HG03159 (cell line): ENCODE measurements around the gene RABGAP1L.
"Not testable (repeated sequence)": the region's sequence is repeated elsewhere in the genome, so short reads cannot be mapped to it uniquely, and the experiment has no call there.

Experiments
- ATAC-seq: cut with Tn5 transposase; IDR thresholded peaks from one replicate; pipeline ENCODE4 v1.9.1; 2021; ENCODE audit warnings: mild to moderate bottlenecking, moderate library complexity; ENCODE audit not compliant: unreplicated experiment

The RABGAP1L gene

DNA sequence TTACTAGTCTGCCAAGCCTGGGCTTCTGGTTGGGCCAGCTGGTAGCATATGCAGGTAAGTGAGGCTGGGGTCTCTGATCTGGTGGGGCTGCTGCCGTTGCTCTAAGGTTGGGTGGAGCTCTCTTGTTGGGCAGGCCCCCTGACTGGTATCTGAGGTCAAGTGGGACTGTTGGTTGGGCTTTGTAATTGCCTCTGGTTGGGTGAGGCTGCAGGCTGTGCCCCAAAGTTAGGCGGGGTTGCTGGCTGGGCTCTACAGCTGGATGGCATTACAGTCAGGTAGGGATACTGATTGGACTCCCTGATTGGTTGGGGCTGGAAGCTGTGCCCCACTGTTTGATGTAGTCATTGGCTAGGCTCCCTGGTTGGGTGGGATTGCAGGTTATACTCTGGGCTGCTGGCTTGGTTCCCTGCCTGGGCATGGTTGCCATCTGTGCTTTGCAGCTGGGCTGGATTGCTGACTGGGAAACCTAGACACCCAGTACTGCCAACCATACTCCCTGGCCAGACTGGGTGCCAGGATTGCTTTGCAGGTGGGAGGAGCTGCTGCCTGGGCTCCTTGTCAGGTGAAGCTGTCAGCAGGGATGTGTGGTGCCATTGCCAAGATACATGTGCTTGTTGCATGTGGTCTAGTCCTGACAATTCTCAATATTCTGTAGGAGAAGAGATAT, 130.5 kb downstream of the RABGAP1L start:
- ATAC-seq = no peak

DNA sequence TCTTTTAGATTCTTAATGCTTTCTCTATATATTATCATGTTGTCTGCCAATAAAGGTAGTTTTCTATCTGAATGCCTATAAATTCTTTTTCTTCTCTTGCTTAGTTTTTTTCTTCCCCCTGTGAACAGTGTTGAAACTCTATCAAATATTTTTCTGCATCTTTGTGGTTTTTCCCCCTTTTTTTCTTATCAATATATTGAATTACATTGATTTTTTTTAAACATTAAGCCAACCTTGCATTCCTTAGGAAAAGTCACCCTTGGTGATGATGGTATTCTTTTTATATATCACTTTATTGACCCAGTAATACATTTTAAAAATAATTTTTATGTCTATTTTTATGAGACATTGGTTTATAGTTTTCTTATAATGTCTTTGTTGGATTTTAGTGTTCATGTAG, 131.7 kb downstream of the RABGAP1L start:
- no peak for ATAC-seq

DNA sequence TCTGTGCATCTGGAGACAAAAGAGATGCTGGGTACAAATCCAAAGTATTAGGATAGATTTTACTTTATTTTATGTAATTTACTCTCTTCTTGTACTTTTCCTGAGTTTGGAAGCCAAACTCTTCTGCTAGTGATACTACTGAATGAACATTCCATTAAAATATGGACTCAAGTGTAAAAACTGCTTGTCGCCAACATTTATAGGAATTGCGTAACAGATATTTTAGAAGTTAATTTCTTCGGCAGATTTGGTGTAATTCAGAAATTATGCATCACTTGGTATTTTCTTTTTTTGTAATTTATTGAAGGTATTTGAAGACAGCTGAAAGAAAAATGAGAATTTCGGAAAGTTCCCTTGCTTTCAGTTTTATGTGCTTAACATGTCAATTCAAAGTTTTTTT, 137.0 kb downstream of the RABGAP1L start:
- ATAC-seq = no peak

DNA sequence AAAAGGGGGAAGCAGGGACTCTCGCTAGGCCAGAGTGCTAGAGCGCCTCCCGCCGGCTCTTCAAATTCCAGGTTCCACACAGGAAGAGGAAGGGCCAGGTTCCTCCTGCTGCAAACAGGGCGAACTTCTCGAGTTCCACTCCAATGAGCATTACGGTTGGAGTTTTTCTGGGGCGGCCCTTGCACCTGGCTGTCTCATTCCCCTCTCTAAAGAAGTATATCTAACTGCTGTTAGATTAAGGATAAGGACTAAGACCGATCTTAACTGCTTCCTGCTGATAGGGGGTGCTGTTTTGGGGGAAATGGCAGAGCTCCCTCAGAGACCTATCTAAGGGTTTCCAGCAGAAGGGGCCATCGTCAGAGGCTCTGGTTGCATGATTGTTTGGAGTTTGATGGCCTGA, 138.0 kb downstream of the RABGAP1L start:
- no peak for ATAC-seq

DNA sequence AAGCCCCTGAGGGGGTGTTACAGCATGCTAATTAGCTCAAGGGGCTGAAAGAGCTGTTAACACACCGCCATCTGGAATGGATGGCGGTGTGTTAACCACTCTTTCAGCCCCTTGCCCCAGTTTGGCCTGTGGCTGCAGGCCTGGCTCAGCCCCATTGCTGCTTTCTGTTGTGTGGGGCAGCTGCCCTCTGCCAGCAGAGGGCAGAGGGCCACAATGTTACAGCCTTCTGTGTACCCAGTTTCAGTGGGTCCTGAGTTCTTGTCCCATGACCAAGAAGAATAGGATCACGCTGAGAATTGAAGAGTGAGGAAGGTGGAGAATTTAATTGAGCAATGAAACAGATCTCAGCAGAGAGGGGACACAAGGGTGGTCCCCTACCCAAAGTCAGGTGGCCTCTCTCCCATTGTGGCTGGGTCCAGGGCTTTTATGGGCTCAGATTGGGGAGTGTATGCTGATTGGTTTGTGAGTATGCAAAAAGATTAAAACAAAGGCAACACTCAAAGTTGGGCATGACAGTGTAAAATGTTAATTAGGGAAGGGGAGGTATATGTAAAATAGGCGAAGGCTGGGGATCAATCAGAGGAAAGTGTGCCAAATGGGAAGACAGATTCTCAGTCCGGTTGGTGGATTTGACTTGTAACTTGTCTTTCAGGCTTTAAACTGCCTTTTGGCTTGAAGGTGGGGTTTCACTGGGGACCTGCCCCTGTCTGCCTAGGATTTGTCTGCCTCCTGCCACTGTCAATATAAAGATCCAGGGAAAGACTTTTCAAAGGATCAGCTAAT, 142.2 kb downstream of the RABGAP1L start:
- ATAC-seq = no peak

DNA sequence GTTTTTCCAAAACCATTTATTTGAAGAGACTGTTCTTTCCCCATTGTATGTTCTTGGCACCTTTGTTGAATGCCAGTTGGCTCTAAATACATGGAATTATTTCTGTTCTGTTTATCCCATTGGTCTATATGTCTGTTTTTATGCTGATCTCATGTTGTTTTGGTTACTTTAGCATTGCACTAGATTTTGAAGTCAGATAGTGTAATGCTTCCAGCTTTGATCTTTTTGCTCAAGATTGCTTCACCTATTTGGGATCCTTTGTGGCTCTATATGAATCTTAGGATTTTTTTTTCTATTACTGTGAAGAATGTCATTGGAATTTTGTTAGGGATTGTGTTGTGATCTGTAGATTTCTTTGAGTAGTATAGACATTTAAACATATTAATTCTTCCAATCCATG, 149.3 kb downstream of the RABGAP1L start:
- no peak for ATAC-seq

DNA sequence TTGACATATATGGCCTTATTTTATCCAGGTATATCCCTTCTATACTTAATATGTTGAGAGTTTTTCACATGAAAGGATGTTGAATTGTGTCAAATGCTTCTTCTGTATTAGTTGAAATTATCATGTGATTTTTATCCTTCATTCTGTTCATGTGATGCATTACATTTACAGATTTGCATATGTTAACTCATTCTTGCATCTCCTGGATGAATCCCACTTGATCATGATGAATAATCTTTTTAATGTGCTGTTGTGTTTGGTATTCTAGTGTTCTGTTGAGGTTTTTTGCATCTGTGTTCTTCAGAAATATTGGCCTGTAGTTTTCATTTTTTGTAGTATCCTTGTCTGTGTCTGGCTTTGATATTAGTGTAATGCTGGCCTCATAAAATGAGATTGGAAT, 150.2 kb downstream of the RABGAP1L start:
- no peak for ATAC-seq

DNA sequence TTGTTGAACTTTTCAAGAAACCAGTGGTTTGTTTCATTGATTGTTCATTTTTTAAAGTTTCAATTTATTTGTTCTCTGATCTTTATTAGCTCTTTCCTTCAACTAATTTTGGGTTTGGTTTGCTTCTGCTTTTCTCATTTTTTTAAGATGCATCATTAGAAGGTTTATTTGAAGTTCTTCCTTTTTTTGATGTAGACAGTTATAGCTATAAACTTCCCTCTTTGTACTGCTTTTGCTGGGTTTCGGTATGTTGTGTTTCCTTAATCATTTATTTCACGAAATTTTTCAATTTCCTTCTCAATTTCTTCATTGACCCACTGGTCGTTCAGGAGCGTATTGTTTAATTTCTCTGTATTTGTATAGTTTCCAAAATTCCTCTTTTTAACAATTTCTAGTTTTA, 155.1 kb downstream of the RABGAP1L start:
- ATAC-seq = no peak

DNA sequence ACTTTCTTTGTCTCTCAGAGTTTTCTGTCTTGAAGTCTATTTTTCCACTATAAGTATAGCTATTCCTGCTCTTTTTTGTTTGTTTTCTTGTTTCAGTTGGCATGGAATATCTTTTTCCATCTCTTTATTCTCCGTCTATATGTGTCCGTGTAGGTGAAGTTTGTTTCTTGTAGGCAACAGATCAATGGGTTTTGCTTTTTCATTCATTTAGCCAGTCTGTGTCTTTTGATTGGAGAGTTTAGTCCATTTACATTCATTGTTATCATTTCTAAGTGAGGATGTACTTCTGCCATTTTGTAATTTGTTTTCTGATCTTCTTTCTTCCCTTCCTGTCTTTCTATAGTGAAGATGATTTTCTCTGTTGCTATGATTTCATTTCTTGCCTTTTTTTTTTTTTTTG, 155.9 kb downstream of the RABGAP1L start:
- no peak for ATAC-seq

DNA sequence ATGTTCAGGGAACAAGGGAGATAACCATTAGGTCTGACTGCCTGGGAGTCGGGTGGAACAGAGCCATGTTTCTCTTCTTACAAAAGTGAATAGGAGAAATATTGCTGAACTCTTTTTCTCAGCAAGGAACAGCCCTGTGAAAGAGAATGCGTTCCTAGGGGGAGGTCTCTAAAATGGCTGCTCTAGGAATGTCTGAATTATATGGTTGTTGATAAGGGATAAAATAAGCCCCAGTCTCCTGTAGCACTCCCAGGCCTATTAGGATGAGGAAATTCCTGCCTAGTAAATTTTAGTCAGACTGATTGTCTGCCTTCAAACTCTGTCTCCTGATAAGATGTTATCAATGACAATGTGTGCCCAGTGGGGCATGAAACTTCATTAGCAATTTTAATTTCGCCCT, 161.6 kb downstream of the RABGAP1L start:
- ATAC-seq = not testable (repeated sequence)

DNA sequence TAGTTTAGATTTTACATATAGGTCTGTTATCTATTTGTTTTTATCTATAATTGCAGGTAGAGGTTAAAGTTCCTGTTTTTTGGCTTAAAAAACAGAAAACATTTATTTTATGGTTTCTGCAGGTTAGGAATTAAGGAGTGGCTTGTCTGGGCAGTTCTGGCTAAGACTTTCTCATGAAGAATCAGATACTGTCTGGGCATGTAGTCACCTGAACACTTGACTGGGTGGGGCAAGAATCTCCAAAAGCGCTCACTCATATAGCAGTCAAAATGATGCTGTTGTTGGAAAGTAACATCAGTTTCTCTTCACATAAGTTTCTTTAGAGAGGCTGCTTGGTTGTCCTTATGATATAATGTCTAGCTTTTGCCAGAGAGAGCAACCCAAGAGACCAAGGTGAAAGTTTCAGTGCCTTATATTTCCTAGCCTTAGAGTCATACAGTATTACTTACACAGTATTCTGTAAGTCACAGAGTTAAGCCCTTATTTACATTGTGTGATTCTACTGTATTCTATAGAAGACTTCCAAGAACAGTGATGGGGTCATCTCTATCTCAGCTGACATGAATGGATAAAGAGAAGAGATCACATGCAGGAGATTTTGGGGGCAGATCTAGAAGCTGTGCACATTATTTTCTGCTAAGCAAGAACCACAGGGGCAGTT, 163.0 kb downstream of the RABGAP1L start:
- ATAC-seq = no peak

DNA sequence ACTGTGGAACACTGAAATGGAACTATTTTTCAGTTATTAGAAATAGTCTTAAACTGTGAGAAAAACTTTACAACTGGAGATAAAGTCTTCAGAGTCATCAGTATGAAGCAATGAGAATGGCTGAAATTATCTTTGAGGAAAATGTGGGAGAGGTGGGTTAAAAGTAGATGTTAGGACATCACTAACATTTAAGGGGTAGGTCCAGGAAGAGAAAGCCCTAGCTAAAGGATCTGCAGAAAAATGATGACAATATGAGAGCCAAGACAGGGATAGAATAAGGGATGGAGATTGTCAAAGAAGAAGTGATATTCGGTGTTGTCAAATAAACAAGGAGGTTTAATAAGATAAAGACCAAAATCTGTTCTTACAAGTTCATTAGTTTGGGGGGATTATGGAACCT, 165.2 kb downstream of the RABGAP1L start:
- ATAC-seq = no peak

DNA sequence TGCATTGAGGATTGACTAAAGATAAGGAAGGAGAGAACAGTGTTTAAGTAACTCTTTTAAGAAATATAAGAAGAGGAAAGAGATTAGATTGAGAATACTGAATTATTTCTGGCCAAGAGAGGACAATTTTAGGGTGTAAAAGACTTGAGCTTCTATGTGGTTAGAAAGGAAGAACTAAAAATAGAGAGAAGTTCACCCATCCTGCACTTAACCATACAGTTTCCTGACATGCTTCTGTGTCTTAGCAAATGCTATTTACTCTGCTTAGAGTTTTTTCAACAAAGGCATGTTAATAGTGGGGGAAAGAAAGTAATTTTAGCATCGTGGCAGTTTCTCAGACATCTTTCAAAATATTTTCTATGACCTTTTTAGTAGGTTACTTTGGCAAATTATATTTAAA, 165.6 kb downstream of the RABGAP1L start:
- ATAC-seq = no peak

DNA sequence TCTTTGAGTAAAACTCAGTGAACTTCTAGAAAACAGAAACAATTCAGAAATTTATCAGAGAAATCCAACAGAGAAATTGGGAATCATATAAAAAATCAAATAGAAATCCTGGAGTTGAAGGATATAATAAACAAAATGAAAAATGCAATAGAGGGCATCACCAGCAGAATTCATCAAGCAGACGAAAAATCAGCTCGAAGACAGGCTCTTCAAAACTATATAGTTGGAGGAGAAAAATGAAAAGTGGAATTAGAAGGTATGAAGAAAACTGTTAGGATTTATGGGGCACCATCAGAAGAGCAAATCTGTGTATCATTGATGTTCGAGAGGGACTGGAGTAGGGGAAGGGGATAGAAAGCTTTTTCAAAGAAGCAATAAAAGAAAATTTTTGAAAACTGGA, 167.0 kb downstream of the RABGAP1L start:
- no peak for ATAC-seq

DNA sequence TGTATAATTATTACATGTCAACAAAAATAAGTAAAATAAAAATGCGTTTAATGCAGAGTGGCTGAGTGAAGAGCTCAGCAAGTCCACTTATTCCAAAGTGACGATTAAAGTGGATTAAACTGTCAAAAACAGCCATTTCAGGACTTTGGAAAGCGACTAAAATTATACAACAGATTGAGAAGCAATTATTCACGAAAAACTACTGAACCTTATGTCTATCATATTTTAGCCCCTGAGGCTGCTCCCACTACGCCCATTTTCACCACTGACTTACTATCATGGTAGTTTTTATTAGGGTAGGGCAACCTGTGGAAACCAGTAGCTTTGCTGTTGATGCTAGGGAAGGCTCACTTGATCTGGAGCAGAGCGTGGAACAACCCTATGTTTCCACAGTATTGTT, 174.1 kb downstream of the RABGAP1L start:
- ATAC-seq = no peak

DNA sequence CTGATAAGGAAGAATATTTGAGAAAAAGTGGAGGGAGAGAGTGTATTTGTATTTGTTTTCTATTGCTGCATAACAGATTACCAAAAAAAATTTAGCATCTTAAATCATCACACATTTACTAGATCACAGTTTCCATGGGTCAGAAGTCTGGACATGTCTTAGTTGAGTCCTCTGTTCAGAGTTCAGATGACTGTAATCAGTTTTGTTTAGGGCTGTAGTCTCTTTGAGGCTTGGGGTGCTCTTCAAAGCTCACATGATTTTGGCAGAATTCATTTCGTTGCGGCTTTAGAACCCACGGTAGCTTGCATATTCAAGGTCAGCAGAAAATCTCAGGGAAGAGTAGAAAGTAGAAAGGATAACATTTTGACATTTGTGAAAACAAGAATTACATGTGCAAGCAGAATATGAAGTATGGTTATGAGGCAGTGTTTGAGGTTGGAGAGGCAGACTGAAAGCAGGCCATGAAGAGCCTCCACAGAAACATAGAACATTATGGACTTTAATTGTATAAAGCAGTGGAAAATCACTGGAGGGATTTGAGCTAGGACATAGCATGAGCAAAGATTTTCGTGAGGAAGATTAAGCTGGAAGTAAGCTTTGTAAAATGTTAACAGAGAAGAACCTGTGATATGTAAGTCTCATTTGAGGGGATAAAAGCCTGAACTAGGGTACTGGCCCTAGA, 177.8 kb downstream of the RABGAP1L start:
- ATAC-seq = no peak

DNA sequence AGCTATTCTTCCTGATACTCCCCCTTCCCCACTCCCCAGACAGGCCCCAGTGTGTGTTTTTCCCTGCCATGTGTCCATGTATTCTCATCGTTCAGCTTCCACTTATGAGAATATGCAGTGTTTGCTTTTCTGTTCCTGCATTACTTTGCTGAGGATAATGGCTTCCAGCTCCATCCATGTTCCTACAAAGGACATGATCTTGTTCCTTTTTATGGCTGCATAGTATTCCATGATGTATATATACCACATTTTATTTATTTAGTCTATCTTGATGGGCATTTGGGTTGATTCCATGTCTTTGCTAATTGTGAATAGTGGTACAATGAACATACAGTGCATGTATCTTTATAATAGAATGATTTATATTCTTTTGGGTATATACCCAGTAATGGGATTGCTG, 181.1 kb downstream of the RABGAP1L start:
- not testable (repeated sequence) for ATAC-seq

DNA sequence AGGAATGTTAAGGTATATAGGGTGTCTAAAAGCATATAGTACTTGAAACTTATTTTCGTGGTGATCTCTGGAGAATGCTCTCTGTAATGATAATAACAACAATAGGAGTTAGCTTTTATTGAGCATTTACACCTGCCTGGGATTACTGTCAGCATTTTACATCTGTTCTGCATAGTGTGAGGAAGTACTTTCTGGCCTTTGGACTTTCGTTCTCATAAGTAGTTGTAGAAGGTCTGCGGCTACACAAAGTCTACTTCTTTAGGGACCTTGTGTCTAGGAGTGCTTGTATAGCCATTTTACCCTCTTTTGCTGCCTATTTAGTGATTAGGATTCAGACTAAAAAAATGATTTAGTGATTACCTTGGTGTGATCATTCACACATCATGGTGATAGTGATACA, 184.8 kb downstream of the RABGAP1L start:
- no peak for ATAC-seq

DNA sequence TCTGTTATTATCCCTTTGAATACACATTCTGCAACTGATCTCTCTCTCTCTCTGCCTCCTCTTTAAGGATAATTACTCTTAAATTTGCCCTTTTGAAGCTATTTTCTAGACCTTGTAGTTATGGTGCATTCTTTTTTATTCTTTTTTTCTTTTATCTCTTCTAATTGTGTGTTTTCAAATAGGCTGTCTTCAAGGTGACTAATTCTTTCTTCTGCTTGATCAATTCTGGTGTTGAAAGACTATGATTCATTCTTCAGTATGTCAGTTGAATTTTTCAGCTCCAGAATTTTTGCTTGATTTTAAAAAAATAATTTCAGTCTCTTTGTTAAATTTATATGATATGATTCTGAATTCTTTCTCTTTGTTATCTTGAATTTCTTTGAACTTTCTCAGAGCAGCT, 192.8 kb downstream of the RABGAP1L start:
- ATAC-seq = no peak

DNA sequence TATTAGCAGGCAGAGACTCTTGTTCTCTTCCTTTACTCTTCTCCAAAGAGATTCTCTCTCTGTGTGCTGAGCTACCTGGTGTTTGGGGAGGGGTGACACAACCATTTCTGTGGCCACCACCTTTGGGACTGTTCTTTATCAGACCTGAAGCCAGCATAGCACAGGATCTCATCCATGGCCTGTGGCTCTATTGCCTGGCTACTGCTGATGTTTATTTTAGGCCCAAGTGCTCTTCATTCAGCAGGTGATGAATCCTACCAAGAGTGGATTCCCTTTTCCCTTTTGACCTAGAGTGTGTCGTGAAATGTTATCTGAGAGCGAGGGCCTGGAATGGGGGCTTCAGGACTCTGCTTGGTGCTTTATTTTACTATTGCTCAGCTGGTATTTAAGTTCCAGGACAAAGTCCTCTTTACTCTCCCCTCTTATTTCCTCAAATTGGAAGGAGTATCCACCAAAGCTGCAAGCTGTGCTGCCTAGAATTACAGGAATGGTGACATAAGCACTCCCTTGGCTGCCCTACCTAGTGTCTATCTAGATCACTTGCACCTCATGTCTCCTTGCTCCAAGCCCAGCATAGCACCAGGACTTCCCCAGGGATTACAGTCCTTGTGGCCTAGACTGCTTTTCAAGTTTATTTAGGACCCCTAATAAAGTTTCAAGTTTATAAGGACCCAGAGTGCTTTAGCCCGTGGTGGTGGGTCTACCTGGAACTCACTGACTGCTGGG, 193.7 kb downstream of the RABGAP1L start:
- ATAC-seq = no peak

DNA sequence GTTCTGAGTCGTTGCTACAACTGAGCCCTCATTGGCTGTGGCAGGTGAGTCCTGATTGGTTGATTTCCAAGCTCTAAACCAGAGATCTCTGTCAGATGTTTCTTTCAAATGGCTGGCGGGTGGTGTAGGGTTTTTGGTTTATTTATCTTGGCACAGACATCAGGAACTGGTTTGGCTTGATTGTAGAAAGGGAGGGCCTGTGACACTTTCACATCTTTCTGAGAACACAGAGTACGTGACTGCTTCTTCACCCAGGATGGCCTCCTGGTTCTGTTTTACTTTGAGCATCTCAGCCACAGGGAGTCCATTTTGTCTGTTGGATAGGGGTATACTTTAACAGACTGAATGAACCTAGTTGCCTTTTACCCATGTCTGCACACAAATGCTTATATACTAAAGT, 199.0 kb downstream of the RABGAP1L start:
- ATAC-seq = no peak
